H1 (cell line): ENCODE data around the gene MAPT. TPM values are rescaled to one million over a fixed set of nuclear protein-coding genes. Genes with fewer than 3 reads are reported as not detected.

ENCODE experiments used
- RFX5 ChIP-seq: IDR thresholded peaks from 2 replicates; pipeline ENCODE4 v1.6.1; 2011; ENCODE audit warnings: low read depth, low read length, improper control_type of control experiment, borderline replicate concordance
- polyA plus RNA-seq, 7 experiments: library from polyadenylated mRNA; depleted of rRNA in 3 of 7; stranded (reverse) in 5 of 7; unstranded in 2 of 7; fragments of >200 nt in 5 of 7; fragments of 200-250 nt in 2 of 7; gene quantifications; 1 replicate in 5 of 7; 2 replicates in 1 of 7; 4 replicates in 1 of 7; pipeline versions ENCODE4 v1.2.1 to v1.2.3, GENCODE V29; 2011 to 2013; ENCODE audit warnings: missing spikeins in 2 of 7, mixed read lengths in 2 of 7
- total RNA-seq: library from RNA; stranded (reverse); fragmentation: NEBNext Ultra II Directional; extraction: Animal tissue kit (Norgen Biotek cat#: 25700); gene quantifications from 2 replicates; pipeline ENCODE4 v1.2.1, GENCODE V29; 2021

Gene MAPT
- total and polyA plus RNA-seq, 2 of the 8 experiments (the other 6 are each of a cell fraction or from before 2014, with no cell fraction given), result 0.54 to 1.7 TPM

- TF ChIP-seq RFX5, result no peak
These were observed 151.3 kb downstream of the MAPT start (continued) for GRCh38 chr17:46045639-46046038.
